Measurements from ENCODE around the gene NKAIN1. TPM values are rescaled to one million over a fixed set of nuclear protein-coding genes. Genes with fewer than 3 reads are reported as not detected.
"Not testable (repeated sequence)": the region's sequence is repeated elsewhere in the genome, so short reads cannot be mapped to it uniquely, and the experiment has no call there.

Gene NKAIN1
- total RNA-seq: 0.92 TPM

DNA sequence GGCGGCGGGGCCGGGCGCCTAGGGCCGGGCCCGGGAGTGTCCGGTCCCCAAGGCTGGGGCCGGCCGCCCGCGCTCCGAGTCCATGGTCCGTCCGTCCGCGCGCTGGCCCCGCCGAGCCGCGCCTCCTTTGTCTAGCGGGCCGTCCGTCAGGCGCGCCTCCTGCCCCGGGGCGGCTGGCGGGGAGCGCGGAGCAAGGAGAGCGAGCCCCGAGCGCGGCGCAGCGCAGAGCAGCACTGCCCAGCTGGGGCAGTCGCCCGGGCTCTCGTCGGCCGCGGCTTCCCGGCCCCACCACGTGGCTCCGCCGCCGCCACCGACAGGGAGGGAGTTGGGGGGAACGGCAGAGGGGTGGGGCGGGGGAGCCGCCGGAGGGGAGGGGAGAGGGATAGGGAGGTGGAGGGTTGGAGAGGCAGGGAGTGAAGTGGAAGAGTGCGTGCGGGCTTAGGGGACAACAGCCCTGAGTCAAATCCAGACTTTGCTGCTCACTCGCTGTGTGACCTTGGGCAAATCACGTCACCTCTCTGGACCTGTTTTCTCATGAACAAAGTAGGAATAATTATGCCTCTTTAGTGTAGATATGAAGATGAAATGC, at the start of gene NKAIN1:
NKAIN1 (minus strand) TSS at position 235 of the 589 bp plus-strand sequence. CDS start 340 bp downstream, outside the sequence.
- peak; percentile 36 for ATAC-seq

DNA sequence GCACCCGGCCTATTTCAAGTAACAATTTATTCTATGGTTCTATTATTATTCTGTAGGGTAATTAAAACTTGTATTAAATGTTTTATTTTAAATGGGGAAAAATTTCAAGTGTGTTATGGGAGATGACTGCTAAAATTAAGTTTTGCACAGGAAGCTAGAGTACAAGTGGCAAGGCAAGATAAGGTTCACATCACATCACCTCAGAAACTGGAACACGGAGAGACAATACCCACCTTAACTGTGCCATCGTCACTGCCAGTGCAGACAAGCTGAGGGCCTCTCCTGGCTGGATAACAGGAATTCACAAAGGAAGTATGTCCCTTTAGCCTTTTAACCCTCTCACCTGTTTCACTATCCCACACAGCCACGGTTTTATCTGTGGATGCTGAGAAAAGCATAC, 49.3 kb upstream of the NKAIN1 start:
- ATAC-seq: no peak

DNA sequence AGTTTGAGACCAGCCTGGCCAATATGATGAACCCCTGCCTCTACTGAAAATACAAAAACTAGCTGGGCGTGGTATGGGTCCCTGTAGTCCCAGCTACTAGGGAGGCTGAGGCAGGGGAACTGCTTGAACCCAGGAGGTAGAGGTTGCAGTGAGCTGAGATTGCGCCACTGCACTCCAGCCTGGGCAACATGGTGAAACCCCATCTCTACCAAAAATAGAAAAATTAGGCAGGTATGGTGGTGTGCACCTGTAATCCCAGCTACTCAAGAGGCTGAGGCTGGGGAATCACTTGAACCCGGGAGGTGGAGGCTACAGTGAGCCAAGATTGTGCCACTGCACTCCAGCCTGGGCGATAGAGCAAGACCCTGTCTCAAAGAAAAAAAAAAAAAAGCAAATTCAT, 48.1 kb upstream of the NKAIN1 start:
- ATAC-seq: not testable (repeated sequence)

DNA sequence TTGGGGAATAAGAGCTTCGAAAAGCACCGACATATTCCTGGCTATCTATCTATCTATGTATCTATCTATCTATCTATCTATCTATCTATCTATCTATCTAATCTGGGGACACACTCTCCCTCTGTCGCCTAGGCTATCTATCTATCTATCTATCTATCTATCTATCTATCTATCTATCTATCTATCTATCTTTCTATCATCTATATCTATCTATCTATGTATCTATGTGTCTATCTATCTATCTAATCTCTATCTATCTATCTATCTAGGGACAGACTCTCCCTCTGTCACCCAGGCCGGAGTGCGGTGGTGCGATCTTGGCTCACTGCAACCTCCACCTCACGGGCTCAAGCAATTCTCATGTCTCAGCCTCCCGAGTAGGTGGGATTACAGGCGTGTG, 42.7 kb upstream of the NKAIN1 start:
- not testable (repeated sequence) for ATAC-seq

DNA sequence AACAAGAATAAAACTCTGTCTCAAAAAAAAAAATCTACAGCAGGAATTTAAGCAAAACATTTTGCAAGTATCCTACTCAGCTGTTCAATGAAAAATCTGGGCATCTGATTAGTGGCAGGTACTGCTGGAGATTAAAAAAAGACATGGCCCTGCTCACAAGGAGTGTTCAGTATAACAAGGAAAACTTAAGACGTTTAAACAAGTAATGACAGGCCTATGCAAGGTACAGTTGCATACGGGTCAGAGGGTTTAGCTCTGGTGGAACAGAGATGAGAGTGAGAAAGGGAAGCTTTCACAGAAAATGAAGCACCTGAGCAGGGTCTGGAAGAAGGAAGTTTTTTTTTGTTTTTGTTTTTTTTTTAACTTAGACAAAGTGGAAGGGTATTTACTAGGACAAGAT, 33.9 kb upstream of the NKAIN1 start:
- ATAC-seq: peak; percentile 87

DNA sequence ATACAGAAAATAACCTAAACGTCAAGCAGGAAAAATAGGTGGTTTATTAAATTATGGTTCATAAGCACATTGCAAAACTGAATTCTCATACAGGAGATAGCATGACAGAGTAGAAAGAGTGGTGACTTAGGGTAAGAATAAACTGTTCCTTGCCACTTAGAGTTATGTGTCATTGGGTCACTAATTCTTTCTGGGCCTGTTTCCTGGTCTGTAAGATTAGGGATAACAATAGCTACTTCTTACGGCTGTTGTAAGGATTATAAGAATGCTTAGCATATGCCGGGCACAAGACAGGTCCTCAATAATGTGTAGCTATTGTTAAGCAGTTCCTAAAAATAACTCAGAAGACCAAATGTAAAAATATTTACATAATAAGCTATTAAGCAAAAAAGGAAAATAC, 32.7 kb upstream of the NKAIN1 start:
- ATAC-seq: peak; percentile 86

DNA sequence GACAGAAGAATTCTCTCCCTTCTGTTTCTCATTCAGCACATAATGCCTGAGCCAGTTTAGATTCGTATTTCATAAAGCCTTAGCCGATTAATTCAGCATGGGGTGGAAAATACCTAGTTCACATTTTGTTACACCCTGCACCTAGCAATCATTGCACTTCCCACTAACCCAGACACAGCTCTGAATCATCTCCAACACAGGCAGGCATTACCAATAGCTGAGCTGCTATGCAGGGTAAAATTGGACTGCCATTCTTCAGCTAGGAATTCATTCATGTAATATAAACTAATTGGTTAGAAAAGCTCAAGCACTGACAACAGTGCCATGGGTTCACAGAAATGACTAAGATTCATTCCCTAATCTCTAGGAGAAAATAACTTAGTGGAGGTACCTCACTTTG, 26.9 kb upstream of the NKAIN1 start:
- peak; percentile 44 for ATAC-seq

DNA sequence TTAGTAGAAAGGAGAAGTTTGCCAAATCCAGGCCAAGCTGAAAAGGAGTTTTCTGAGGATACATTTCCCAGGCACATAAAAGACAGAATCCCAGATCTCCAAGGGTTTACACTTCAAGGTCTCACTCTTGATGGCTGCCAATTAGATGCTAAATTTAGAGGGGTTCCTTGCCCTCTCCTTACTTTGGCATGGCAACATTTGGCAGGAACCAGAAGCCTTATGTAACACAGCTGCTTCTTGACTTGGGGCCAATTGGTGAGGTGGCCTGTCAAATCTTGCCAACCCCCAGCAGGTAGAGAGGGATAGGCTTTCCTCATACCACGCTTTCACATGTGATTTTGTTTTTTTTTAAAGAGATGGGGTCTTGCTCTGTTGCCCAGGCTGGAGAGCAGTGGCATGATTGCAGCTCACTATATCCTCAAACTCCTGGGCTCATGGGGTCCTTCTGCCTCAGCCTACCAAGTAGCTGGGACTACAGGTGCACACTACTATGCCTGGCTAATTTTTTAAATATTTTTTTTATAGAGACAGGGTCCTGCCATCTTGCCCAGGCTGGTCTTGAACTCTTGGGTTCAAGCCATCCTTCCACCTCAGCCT, 25.2 kb upstream of the NKAIN1 start:
- ATAC-seq: no peak

DNA sequence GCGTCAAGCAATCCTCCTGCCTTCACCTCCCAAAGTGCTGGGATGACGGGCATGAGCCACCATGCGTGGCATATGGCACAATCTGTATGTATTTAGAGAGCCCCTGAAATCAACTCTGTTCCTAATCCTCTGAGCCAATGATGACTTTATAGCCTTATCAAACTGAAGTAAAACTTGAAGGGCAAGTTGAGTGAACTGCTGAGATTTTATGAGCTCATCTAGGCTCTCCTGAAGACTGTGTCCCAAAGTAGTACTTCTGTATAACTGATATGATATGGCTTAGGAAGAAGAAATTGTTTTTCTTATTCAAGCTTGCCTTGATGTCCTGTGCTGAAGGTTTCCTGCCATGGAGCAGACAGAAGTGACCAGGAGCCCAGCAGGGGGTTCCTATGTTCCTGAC, 23.7 kb upstream of the NKAIN1 start:
- ATAC-seq: no peak

DNA sequence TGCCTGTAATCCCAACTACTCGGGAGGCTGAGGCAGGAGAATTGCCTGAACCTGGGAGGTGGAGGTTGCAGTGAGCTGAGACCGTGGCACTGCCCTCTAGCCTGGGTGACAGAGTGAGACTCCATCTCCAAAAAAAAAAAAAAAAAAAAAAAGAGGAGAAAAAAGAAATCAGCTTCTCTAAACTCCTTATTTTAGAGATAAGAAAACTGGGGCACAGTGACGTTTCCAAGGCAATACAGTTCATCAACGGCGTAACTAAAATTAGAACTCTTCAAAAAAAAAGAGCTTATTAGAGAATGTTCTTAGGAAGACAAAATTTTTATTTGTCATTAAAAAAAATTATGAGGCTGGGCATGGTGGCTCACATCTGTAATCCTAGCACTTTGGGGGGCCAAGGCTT, 22.7 kb upstream of the NKAIN1 start:
- ATAC-seq: not testable (repeated sequence)

DNA sequence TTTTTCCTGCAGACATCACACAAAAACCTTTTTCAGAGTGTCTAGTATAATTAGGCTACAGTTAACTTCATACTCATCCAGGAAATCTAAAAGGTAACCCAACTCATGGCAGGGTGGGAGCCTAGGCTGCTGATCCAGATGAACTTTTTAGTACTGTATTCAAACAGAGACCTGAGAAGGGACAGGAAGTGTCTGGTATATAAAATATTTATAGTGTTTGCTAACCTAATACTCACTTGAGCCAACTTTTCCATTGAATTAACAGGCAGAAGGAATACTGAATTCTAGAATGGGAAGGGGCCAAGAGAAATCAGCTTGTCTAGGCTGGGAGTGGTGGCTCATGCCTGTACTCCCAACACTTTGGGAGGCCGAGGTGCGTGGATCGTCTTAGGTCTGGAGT, 22.2 kb upstream of the NKAIN1 start:
- no peak for ATAC-seq

DNA sequence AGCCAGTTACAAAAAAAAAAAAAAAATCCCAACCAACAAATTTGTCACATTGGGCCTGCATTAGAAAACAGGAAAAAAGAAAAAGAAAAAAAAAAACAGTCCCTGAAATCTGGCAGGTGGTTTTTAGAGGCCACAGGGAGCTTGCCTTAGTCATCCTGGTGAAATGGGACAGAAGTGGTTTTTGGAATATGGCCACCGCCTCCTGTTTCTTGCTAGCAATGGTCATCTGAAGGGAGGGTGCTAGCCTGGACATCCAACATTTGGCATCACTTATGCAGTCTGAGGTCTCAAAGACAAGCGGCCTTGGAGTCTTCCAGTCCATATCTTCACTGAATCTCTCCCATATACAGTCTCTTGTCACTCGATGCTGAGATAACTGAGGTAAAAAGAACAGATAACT, 20.1 kb upstream of the NKAIN1 start:
- ATAC-seq: no peak

DNA sequence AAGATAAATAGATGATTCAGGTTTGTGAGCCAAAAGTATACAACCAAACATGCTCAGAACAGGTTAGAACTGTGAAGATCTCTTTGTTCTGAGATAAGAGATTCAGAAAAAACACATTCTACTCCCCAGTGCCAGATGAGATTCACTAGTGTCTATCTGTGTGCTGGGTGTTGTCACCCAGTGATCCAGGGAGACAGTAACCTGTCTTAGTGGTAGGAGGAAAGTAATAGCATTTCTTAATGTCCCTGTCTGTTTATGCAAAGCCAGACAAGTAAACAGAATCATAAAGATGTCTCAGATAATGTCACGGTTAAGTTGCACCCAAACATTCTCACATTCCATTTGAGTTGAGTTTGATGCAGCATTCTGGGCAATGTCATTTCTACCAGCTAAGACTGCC, 18.9 kb upstream of the NKAIN1 start:
- ATAC-seq: no peak

DNA sequence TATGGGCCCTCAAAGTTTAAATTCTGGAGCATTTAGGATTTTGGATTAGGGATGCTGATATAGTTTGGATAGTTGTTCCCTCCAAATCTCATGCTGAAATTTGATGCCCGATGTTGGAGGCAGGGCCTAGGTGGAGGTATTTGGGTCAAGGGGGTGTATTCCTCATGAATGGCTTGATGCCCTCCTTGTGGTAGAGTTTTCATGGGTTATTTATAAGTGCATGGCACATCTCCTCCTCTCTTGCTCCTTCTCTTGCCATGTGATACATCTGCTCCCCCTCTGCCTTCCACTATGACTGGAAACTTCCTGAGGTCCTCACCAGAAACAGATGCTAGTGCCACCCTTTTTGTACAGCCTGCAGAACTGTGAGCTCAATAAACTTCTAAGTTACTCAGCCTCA, 17.5 kb upstream of the NKAIN1 start:
- ATAC-seq: no peak

DNA sequence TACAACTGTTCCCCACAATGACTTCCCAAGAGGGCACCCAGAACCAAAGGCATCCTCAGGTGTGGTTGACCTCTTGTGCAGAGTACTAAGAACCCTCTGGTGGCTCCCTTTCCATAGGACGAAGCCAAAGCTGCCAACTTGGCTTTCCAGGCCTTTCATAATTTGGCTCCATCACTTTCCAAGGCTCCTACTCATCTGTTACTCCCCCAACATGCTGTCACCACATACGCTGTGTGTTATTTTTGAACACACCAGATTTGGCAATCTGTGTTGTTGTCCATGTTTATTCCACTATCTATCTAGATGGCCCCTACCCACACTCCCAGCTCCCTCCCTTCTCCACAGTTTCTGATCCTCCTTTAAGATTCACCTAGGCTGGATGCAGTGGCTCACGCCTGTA, 10.2 kb upstream of the NKAIN1 start:
- no peak for ATAC-seq

DNA sequence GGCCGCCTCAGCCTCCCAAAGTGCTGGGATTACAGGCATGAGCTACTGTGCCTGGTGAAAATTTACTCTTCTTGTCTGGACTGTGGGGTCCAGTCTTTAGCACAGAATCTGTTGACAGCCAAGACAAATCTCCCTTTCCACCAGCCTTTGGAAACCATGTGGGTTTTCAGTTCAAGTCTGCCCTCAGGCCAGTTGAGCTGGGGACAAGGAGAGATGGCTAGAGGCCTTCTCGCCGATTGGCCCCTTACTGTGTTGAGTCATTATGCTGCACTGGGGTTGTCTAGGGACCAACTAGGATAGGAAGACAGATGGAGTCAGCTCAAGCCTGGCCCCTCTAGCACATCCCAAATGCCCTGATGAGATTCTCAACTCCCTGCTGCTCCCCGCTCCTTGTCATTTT, 8.6 kb upstream of the NKAIN1 start:
- ATAC-seq: no peak

DNA sequence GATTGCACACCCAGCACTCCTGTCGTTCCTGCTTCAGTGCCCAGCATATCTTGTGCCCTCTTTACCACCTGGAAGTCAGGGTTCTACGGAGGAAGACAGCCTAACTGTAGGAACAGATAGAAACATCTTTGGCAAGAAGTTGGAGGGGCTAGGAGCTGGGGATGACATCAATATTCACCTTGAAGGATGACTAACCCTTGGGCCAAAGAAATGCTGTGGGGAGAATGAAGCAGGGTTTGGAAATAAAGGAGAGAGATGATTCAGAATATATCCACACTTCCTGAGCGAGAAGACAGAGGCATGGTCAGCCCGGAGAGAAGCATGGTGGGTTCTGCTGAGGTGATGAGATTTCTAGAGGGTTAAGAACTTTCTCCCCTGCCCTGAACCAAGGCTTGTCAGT, 4.6 kb upstream of the NKAIN1 start:
- ATAC-seq: no peak

DNA sequence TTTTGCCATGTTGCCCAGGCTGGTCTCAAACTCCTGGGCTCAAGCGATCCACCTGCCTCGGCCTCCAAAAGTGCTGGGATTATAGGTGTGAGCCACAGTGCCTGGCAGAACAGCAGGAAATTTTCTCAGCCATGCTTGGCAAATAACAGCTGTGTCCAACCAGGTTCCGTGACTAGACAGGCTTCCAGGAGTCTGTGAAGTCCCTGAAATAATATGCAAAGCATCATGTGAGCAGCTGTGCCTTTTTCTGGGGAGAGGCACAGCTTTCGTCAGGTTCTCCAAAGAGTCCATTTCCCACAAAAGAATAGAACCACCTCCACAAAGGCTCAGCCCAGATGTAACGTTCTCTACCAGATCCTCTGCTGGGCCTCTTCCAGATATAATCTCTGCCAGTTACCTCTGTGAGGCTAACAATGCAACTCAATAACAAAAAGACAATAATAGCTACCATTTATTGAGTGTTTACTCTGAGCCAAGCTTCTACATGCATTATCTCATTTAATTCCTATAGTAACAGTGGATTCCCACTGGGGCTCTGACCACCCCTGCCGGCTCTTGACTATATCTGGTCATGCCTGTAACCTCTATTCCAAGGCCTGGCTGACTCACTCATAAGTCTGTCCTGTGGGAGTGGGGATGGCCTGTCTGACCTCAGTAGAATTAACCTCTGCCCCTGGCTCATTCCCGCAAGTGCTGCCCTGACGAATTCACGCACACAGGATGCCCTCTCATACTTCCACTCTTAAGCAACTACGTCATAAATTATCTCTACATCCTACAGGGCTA, 4.0 kb upstream of the NKAIN1 start:
- no peak for ATAC-seq

DNA sequence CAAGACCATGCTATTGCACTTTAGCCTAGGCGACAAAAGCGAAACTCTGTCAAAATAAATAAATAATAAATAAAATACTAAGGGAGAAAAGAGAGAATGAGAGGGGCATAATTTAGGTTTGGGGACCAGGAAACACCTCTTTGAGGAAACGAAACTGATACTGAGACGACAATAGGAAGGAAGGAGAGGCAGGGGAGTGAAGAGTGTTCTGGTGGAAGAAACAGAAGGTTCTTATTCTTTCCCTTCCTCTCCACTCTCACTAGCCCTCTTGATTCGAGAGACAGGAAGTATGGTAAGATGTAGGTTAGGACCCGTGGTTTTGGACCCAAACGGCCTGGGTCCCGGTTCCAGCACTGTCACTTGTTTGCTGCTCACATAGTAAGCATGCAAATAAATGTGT, 1.6 kb upstream of the NKAIN1 start:
- no peak for ATAC-seq

DNA sequence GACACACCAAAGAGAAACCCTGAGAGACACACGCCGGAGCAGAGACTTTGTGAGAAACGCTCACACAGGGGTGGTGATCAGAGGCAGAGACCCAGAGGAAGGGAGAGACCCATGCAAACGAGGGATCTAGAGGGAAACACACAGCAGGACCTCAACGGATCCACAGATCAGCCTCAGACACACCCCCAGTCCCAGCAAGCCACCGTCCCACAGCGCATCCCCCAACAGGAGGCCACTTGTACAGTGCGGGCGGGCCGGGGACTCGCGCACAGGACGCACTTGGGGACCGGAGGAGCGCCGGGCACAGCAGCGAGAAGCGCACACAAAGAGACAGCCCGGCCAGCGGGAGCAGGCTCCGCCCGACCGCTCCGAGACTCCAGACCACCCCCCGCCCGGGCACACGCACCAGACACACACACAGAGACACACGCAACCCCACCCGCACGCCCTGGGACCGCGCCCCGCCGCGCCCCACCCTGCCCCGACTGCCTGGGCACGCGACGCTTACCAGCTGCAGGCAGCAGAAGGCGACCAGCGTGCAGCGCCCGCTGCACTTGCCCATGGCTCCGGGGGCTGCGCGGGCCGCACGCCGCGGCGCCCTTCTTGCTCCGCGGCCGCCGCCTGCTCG, 587 bp downstream of the NKAIN1 start:
- ATAC-seq: peak; percentile 64

DNA sequence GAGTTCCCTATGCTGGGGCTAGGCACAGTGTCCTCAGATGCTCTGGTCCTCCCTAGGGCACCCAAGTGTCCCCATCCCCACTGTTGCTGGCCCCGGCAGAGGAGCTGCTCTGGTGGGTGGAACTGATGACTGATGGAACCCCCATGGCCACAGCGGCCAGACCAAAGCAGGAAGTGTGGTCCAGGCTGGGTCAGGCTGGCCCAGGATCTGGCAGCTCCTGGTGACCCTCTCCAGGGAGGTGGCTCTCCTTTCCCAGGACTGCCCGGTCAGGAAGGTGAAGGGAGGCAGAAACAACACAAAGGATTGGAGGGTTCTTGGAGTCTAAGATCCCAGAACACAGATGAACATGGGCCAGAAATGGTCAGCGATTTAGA, 1.1 kb downstream of the NKAIN1 start:
- ATAC-seq: no peak

DNA sequence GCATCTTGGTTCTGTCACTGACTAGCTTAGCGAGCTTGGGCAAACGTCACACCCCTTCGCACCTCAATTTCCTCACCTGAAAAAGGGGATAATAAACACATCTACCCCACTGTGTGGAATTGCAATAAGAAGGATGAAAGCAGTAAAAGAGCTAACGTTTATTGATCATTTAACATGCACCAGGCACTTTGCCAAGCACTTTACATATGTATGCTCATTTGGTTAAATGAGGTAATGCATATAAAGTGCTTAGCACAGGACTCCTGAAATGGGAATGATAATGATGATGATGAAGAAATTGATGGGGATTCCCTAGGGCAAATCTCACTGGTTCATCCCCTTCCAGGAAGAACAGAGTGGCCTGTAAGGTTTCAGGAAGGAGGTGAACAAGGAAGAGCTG, 4.8 kb downstream of the NKAIN1 start:
- no peak for ATAC-seq

DNA sequence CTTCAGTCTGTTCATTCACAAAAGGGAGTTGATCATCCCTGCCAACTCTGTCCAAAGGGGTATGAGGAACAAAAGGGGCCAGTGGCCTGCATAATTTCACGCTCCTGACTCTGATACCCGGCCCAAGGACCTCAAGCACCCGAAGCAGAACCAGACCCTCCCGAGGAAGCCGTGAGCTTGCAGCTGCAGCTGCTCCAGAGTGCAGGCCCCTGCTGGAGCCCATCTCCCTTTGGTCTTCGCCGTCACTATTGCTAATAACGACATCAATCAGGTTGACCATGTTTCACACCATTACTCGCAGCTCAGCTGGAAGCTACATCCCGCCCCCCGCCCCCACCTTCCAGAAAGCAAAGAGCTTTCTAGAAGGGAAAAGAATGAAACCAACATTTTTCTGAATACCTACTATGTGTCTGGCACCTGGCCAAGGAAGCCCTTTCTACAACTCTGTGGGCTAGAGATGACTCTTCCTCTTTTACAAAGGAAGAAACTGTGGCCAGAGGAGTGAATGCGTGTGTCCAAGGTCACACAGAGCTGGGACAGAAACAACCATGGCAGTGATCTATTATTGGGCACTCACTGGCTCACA, 5.5 kb downstream of the NKAIN1 start:
- no peak for ATAC-seq
